Activated naive CD8-positive, alpha-beta T cell treated with anti-CD3 and anti-CD28 coated beads, Interleukin-2, amount 50 U/mL, for 16 hours (primary cell): ENCODE measurements around the gene SYCE1L.
"Not testable (repeated sequence)": the region's sequence is repeated elsewhere in the genome, so short reads cannot be mapped to it uniquely, and the experiment has no call there.

ENCODE experiments used
- DNase-seq: peaks from one replicate; pipeline ENCODE4 v3.0.0-alpha.2; 2020; ENCODE audit warnings: low read depth, low spot score

Gene SYCE1L

GRCh38 chr16:77199211-77199610 lies at the start of gene SYCE1L:
Gene SYCE1L (plus strand): TSS chr16:77199408. CDS start chr16:77199452, 44 bp downstream.
- no peak for DNase-seq

GRCh38 chr16:77157346-77158058 lies 41.7 kb upstream of the SYCE1L start:
- no peak for DNase-seq

- DNase-seq: no peak
Measured at GRCh38 chr16:77158293-77158692, 40.9 kb upstream of the SYCE1L start.

- no peak for DNase-seq
Measured at GRCh38 chr16:77165006-77165405, 34.2 kb upstream of the SYCE1L start.

GRCh38 chr16:77165536-77166236 lies 33.5 kb upstream of the SYCE1L start:
- DNase-seq: not testable (repeated sequence)

GRCh38 chr16:77166726-77167125 lies 32.5 kb upstream of the SYCE1L start:
- DNase-seq: no peak

GRCh38 chr16:77168901-77169300 lies 30.3 kb upstream of the SYCE1L start:
- no peak for DNase-seq

- no peak for DNase-seq
Measured at GRCh38 chr16:77169650-77170236, 29.5 kb upstream of the SYCE1L start.

GRCh38 chr16:77170805-77171204 lies 28.4 kb upstream of the SYCE1L start:
- DNase-seq: no peak

GRCh38 chr16:77171745-77172635 lies 27.2 kb upstream of the SYCE1L start:
- no peak for DNase-seq

GRCh38 chr16:77172951-77173350 lies 26.3 kb upstream of the SYCE1L start:
- DNase-seq: no peak

- no peak for DNase-seq
Measured at GRCh38 chr16:77183137-77183536, 16.1 kb upstream of the SYCE1L start.

GRCh38 chr16:77186298-77186697 lies 12.9 kb upstream of the SYCE1L start:
- not testable (repeated sequence) for DNase-seq

- DNase-seq: no peak
Measured at GRCh38 chr16:77190190-77190477, 9.1 kb upstream of the SYCE1L start.

- DNase-seq: peak; percentile 79
Measured at GRCh38 chr16:77190478-77191258, 8.5 kb upstream of the SYCE1L start, which contains the start of gene MON1B. Gene MON1B (plus strand): TSS chr16:77191190. CDS start chr16:77191486, 296 bp downstream.

GRCh38 chr16:77191259-77191969 lies 7.8 kb upstream of the SYCE1L start:
- no peak for DNase-seq

- DNase-seq: no peak
Measured at GRCh38 chr16:77193377-77193776, 5.8 kb upstream of the SYCE1L start.

GRCh38 chr16:77194295-77195231 lies 4.6 kb upstream of the SYCE1L start:
- DNase-seq: no peak

GRCh38 chr16:77195411-77195810 lies 3.8 kb upstream of the SYCE1L start:
- no peak for DNase-seq
